CD4-positive, alpha-beta T cell treated with Interleukin-4 for 4 hours (primary cell): ENCODE measurements around the gene SCGB3A1.

Experiments
- DNase-seq: peaks from one replicate; pipeline ENCODE4 v3.0.0-alpha.2; 2020

SCGB3A1 gene

DNA sequence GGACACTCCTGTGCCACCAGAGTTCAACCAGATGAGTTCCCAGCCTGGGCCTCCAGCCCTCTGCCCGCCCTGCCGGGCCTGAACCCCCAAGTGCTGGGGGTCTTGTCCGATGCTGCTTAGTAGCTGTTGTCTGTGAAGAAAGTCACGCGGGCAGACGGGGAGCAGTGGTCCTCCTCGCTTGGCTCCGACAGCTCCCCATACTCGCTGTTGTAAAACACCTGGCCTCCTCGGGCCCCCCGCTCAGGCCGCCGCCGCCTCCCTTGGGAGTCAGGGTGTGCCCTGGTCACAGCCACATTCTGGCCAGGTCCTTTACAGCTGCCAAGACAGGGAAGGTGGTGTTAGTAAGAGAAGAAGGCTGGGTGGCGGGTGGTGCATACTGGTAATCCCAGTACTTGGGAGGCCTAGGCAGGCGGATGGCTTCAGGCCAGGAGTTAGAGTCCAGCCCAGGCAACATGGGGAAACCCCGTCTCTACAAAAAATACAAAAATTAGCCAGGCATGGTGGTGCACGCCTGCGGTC lies 11.8 kb upstream of the SCGB3A1 start:
- DNase-seq: no peak

DNA sequence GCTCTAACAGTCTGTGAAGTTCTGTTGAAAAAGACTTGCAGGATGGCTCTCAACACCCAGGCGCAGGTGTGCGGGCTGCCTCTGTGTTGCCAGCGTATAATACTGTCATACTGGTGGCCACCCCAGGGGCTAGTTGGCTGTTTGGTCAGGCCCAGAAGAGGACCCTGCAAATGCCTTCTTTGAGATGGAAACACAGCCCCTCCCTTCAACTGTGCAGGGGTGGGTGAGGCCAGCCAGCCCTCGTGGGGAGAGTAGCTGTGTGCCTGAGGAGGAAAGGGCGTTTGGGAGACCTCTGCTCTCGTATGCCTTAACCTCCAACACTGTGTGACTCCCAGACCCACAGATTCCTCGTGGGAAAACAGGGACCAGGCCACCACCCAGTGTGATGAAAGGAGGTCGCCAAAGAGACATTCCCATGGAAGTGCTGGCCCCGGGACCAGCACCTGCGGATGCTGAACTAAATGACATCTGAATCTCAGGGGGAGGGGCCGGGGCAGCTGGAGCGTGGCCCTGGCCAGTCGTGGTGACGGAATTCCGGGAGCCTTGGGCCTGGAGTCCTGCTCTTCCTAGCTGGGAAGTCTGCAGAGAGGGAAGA lies 11.3 kb upstream of the SCGB3A1 start:
- no peak for DNase-seq

GRCh38 chr5:180601591-180602480 lies 10.5 kb upstream of the SCGB3A1 start:
- DNase-seq: no peak

GRCh38 chr5:180600554-180601041 lies 9.3 kb upstream of the SCGB3A1 start:
- no peak for DNase-seq

DNA sequence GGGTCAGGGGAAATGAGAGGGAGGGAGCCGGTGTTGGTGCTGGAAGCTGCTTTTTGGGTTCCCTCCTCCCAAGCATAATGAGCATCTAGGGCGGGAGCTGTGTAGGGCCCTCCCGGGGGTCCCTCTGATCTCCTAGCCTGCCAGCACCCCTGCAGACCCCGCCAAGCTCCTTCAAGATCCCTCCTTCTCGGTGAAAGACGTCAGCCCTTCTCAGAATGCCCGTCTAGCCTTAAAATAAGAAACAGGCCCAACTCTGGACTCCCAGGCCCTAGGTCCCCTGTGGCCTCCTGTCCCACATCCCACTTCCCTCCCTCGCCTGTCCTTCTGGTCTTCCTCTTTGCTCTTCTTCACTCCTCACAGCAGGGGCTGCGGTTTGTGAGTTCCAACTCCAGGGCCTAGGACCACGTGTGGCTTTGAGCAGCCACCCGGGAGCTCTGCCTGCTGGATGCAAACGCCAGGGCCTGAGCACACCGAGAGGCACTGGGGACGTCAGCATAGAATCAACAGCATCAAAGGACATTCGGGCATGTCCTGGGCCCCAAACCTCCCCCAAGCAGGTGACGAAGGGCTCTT lies 8.8 kb upstream of the SCGB3A1 start:
- DNase-seq: no peak

GRCh38 chr5:180599590-180599914 lies 8.3 kb upstream of the SCGB3A1 start:
- DNase-seq: no peak

DNA sequence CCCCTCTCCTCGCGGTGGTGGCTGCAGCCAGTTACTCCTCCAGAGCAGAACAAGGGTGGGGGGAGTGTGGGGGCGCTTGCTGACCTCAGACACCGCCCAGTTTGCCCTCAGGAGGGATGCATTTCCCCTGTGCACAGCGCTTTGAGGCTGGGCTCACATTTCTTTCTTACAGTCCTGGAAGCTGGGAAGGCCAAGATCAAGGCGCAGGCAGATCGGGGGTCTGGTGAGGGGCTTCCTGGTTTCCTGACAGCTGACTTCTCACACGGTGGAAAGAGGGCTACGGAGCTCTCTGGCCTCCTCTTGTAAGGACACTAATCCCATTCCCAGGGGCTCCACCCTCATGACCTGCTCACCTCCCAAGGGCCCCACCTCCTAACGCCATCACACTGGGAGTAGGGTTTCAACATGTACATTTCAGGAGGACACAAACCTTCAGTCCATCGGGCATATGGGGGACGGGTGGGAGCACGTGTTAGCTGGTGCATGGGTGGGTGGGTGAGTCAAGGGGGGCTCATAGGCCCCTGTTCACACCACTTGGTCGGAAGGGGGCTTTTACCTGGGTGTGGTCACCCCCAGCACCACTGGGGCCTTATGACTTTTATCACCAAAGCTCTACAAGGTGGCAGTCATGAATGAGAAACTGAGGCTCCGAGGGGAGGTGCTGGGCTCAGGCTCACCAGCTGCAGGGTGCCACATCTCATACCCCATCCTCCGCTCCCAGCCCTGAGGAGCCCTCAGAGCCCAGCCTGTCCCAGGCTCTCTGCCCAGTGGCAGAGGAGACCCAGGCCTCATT lies 7.7 kb upstream of the SCGB3A1 start:
- no peak for DNase-seq

DNA sequence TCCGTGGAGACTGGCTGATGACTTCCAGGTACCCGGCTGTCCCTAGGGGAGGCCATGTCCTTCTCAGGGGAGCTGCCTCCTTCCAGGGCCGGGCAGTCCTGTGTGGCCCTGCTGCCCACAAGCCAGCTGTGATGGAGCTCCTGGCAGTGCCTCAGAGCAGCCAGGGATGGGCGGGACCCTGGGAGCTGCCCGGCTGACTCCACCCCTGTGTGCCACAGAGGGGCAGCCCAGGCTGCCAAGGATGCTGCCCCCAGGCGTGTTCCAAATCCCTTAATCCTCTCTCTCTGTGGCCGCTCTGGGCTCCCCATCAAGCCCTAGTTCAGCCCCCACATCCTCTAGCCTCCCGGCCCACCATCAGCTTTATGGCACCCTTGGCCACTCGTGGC lies 7.0 kb upstream of the SCGB3A1 start:
- DNase-seq: no peak

DNA sequence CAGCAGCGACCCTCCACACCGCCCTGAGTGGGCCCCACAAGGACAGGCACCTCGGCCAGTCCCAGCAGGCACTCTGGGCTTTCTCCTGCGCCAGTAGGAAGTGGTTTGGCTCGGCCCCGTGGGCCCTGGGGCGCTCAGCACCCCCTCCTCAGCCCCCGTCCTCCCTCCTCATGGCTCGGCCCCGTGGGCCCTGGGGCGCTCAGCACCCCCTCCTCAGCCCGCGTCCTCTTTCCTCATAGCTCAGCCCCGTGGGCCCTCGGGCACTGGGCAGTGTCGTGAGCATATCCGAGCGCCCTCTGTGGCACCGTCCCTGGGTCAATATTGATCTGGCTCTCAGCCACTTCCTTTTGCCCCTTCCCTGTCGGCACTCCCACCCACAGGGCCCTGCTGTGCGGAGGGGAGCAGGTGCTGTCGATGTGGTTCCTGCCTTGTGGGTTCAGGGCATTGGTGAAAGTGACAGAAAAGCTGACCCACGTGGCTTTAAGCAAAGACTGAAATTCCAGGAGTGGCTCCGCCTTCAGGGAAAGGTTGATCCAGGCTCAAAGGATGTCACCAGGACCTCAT lies 5.5 kb upstream of the SCGB3A1 start:
- no peak for DNase-seq

DNA sequence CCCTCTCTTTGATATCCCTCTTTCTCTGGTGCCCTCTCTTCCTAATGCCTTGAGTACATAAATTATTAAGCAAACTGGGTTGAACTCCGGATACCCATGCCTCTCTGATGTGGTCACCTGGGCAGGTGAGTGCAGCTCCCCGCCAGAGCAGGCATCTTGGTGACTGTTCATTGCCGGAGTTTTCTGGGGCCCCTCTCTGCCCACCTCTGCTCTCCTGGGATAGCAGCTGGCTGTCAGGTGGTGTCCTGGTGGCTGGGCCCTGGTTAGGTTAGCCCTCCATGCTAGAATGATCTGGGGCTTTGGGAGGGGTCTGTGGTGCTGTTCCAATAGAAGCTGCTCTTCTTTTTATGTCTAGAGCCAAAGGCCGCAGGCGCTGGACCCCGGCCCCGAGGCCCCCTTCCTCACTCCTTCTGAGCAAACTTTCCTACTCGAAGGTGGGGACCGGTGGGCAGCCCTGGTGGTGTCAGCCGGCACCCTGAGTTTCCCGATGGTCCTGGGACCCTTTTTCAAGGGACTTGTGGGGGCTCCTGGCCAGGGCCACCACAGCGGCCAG lies 4.9 kb upstream of the SCGB3A1 start:
- DNase-seq: no peak

DNA sequence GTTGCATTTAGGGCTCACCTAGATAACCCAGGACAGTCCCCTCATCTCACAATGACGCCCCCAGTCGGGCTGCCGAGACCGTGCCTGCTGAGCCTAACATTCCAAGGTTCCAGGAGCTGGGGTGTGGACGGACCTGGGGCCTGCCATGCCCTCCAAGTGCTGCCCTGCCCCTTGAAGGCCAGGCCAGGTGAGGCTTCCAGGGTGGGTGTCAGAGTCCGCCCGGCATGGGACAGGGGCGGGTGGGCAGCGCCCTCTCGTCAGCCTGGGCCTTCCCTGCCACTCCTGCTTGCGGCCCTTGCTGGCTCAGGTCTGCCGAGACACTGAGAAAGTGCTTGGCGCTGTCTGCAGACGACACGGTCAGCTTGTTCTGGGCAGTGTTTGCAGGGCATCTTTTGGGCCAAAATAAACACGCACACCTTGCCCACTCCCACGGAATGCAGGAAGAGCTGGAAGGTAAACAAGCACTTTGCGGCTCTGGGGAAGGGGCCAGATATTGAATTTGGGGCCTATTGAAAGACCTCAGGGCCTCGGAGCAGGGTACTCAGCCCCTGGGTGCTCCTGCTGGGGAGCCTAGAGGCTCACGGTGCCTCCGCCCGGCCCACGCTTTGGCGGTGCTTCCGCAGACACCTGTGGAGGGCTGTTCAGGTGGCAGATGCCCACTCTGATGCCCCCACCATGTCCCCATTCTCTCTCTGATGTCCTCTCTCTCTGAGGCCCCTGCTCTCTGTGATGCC lies 4.2 kb upstream of the SCGB3A1 start:
- no peak for DNase-seq

DNA sequence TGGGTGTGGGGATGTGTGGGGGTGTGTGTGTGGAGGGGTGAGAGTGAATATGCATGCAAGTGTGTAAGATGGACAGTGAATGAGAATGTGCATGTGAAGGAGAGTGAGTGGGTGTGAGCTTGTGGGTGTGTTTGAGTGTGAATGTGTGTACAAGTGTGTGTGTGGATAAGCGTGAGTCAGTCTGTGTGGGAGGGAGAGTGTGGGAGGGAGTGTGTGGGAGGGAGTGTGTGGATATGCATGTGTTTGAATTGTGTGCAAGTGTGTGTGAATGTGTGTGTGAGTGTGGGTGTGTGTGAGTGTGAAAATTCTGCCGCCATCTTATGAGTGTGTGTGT lies 3.7 kb upstream of the SCGB3A1 start:
- DNase-seq: no peak

DNA sequence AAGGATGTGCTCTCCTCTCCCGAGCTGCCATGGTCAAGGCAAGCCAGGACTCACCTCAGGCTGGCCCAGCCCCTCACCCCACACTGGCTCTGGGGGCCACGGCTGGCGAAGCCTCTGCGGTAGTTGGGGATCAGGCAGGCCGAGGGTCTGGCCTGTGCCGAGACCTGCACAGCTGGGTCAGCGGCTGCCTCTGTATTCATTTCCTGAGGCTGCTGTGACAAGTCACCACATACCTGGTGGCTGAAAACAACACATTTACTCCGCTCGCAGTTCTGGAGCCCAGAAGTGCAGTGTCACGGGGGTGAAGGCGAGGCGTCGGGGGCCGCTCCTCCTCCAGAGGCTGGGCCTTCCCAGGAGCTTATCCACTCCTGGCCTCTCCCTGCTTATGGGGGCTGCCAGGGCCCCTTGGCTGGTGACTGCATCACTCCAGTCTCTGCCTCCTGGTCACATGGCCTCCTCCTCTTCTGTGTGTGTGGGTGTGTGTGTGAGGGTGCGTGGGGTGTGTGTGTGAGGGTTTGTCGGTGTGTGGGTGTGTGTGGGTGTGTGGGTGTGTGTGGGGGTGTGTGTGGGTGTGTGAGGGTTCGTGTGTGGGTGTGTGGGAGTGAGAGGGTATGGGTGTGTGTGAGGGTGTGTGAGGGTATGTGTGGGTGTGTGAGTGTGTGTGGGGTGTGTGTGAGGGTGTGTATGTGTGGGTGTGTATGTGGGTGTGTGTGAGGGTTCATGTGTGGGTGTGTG lies 3.2 kb upstream of the SCGB3A1 start:
- no peak for DNase-seq

GRCh38 chr5:180593446-180594206 lies 2.3 kb upstream of the SCGB3A1 start:
- no peak for DNase-seq

GRCh38 chr5:180592176-180592575 lies 877 bp upstream of the SCGB3A1 start:
- no peak for DNase-seq

DNA sequence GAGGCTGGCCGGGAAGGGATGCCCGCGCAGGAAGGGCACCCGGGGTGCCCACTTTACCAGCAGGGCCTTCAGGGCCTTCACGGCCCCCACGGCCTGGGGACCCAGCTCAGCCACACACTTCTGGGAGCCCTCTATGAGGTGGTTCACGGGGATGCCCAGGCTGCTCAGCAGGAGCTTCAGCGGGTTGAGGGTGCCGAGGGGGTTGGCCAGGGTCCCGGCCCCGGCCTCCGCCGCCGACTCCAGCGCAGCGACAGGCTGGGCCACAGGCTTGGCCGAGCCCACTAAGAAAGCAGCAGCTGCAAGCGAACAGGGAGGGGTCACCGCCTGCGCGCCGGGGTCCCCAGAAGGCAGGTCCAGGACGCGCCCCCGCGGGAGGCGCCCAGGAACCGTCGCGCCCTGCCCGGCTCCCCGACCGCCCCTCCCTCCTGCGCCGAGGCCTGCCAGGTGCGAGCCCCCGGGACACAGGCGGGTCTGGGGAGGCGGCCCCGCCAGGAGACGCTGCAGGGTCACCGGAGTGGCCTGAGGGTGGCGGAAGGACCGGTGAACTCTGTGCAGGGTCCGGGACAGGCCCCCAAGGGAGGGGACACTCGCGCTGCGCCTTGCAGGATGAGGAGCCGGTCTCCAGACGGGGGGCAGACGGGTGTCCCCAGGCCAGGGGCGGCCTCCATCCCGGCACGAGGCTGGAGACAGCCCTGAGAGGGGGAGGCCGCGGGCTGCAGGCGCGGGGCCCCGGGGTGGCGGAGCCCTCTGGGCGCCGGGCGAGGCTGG lies 572 bp downstream of the SCGB3A1 start:
- no peak for DNase-seq

GRCh38 chr5:180589771-180590542 lies 1.3 kb downstream of the SCGB3A1 start:
- no peak for DNase-seq

GRCh38 chr5:180586870-180587269 lies 4.4 kb downstream of the SCGB3A1 start:
- no peak for DNase-seq

DNA sequence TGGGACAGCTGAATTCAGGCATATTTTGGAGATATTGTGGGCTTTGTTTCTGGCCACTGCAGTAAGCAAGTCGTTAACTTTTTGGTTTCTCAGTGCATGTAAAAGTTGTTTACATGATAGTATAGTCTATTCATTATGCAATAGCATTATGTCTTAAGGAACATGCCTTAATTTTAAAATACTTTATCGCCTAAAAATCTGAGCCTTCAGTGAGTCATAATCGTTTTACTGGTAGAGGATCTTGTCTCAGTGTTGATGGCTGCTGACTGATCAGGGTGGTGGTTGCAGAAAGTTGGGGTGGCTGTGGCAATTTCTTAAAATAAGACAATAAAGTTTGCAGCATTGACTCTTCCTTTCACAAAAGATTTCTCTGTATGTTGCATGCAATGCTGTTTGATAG lies 5.1 kb downstream of the SCGB3A1 start:
- DNase-seq: no peak
